AG10803 (cell line): ENCODE measurements around the gene IL21R.
"Not testable (repeated sequence)": the region's sequence is repeated elsewhere in the genome, so short reads cannot be mapped to it uniquely, and the experiment has no call there.

ENCODE experiments used
- DNase-seq: peaks from one replicate; pipeline ENCODE4 v3.0.0; 2010; ENCODE audit warnings: low read depth
- H3K4me3 ChIP-seq: 2 replicates; pipeline ENCODE4 v1.5.1; 2011; ENCODE audit warnings: mild to moderate bottlenecking, low read length, control low read depth
- TF ChIP-seq, protein P1 (sequence below): conservative IDR thresholded peaks from 2 replicates; pipeline ENCODE4 v1.5.1; 2011; ENCODE audit warnings: mild to moderate bottlenecking, low read length, control low read depth, inconsistent platforms

The IL21R gene

DNA sequence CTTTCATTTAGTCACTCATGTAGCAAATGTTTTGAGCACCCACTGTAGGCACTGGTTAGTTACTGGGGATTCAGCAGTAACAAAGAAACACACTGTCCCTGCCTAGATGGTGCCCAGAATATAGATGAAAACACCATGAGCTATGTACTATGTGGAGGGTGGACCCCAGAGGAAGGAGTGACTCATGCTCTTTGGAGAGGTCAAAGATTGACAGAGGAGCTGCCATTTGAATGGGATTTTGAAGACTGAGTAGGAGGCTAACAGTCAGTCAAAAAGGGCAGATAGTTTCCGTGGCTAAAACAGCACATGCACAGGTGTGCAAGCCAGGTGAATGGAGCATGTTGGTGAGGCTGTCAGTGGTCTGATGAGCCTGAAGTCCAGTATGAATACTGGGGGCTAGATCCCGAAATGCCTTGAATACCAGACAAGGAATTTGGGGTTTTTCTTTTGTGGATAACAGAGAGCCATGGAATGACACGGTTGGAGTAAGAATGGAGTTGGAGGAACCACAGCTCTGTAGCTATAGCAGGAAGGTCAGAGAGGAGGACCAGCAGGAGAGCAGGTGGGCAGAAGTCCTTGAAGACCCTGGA is 6.1 kb downstream of the IL21R start:
- TF ChIP-seq, protein P1, sequence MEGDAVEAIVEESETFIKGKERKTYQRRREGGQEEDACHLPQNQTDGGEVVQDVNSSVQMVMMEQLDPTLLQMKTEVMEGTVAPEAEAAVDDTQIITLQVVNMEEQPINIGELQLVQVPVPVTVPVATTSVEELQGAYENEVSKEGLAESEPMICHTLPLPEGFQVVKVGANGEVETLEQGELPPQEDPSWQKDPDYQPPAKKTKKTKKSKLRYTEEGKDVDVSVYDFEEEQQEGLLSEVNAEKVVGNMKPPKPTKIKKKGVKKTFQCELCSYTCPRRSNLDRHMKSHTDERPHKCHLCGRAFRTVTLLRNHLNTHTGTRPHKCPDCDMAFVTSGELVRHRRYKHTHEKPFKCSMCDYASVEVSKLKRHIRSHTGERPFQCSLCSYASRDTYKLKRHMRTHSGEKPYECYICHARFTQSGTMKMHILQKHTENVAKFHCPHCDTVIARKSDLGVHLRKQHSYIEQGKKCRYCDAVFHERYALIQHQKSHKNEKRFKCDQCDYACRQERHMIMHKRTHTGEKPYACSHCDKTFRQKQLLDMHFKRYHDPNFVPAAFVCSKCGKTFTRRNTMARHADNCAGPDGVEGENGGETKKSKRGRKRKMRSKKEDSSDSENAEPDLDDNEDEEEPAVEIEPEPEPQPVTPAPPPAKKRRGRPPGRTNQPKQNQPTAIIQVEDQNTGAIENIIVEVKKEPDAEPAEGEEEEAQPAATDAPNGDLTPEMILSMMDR = no peak
- no peak overlapping the region for H3K4me3 ChIP-seq
- DNase-seq = peak; percentile 42

DNA sequence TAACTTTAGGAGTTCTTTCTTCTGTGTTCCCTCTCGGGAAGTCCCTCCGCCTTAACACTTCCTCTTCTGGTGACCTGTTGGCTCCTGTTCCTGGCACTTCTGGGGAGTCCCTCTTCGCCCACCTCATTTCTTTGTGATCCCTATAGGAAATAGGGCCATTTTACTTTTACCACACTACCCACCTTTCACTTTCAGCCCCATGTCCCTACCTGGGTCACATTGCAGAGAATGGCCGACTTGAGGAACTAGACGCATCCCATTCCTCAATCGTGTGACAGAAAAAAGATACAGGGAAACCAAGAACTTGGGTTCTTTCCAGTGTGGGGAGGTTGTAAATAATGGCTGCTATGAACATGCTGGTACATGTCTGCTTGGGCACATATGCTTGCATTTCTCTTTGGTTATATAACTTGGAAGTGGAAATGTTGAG is 6.6 kb downstream of the IL21R start:
- TF ChIP-seq, protein P1 = no peak
- peak; percentile 13 for DNase-seq
- no peak overlapping the region for H3K4me3 ChIP-seq

DNA sequence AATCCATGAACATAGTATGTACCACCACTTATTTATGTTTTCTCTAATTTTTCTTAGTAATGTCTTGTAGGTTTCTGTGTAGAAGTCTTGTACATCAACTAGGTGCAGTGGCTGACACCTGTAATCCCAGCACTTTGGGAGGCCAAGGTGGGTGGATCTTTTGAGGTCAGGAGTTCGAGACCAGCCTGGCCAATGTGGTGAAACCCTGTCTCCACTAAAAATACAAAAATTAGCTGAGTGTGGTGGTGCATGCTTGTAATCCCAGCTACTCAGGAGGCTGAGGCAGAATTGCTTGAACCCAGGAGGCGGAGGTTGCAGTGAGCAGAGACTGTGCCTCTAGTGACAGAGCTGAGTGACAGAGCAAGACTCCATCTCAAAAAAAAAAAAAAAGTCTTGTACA is 8.0 kb downstream of the IL21R start:
- DNase-seq, H3K4me3 ChIP-seq: not testable (repeated sequence)

GRCh38 chr16:27410761-27411160 is 8.8 kb downstream of the IL21R start:
- no peak overlapping the region for H3K4me3 ChIP-seq
- TF ChIP-seq, protein P1 = no peak
- DNase-seq = no peak

GRCh38 chr16:27413956-27414355 is 12.0 kb downstream of the IL21R start:
- H3K4me3 ChIP-seq = no peak overlapping the region
- DNase-seq = no peak

DNA sequence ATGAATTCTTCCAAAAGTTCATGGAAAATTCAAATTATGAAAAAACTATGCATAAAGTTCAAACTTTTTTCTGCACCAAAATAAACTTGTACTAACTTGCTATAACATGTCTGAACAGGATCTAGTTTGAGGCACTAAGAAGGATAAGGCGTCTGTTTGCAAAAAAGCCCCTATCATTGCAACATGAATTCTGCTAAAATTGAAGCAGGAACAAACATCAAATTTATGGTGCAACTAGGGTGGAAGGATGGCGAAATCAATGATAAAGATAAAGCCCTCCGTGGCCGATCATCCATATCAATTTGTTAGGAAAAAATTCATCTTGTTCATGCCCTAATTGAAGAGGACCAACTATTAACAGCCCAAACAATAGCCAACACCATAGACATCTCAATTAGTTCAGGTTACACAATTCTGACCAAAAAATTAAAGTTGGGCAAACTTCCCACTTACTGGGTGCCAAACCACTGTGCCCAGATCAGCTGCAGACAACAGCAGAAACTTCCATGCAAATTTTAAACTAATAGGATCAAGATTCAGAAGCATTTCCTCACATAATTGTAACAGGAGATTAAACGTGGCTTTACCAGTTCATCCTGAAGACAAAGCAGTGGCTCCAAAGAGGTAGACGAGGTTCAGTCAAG is 12.9 kb downstream of the IL21R start:
- TF ChIP-seq, protein P1 = no peak
- no peak overlapping the region for H3K4me3 ChIP-seq
- DNase-seq = peak; percentile 47

More at GRCh38 chr16:27413956-27414355, 12.0 kb downstream of the IL21R start:
- TF ChIP-seq, protein P1 = no peak

- TF ChIP-seq, protein P1 = no peak
- no peak for DNase-seq
- H3K4me3 ChIP-seq = no peak overlapping the region
Observed at GRCh38 chr16:27417047-27417671, 15.2 kb downstream of the IL21R start.
